ENCODE measurements around the gene DTD2.

DTD2 gene

DNA sequence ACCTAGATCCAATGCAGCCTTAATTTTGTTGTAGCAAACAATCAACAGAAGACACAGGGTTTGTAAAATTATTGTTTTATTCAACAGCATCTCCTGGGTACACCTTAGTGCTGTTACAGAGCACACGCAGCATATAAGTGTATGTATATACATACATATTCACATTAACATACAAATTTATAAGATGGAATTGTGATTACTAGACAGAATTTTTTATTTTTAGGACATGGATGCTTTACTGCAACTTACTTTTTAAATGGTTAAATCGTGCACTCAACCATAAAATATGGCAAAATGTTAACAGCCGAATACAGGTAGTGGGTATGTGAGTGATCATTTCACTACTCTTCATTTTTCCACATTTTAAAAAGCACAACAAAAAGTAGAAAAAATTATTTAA is 53.6 kb downstream of the DTD2 start:
- DNase-seq = no peak

DNA sequence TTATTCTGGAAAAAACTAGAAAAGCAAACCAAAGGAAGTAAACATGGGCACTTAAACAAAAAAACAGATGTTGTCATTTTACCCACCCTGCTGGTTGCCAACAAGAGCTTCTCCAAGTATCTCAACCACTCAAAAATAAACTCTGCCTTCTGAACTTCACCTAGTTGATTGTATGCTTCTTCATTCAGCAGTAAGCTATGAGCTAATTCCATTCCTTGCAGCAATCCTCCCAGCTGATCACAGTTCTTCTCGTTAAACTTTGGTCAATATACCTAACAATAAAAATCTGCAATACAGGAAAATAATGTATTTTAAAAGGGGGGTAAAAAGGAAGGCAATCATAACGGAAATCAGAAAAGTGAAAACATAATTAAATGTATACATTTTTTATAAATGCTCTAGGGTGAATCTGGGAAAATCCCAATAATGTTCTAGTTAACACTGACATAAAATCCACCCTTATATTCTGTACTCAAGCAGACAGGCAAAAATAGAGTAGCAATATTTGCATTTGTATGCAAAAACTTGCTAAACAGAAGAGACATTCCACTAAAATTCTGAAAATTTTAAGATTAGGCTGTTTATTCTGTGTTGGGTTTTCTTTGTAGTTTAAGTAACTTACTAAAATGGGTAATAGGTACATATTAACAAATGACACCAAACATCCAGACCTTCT is 54.4 kb downstream of the DTD2 start:
- no peak for DNase-seq

DNA sequence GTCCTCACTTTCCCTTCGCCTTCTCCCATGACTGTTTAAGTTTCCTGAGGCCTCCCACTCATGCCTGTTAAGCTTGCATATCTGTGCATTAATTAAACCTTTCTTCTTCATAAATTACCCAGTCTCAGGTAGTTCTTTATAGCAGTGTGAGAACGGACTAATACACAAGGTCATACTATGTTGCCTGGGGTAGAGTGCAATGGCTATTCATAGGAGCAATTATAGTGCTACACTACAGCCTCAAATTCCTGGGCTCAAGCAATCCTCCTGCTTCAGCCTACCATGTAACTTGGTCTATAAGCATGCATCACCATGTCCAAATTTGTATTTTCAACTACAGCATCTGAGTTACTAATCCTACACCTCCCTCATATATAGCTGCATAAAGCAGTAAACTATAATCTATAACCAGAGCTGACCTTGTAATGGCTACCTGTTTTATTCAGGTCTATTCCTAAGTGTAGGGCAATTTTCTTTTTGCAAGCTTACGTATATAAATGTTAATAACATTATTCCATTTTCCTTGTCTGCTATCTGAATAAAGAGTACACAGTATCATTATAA is 55.9 kb downstream of the DTD2 start:
- no peak for DNase-seq

DNA sequence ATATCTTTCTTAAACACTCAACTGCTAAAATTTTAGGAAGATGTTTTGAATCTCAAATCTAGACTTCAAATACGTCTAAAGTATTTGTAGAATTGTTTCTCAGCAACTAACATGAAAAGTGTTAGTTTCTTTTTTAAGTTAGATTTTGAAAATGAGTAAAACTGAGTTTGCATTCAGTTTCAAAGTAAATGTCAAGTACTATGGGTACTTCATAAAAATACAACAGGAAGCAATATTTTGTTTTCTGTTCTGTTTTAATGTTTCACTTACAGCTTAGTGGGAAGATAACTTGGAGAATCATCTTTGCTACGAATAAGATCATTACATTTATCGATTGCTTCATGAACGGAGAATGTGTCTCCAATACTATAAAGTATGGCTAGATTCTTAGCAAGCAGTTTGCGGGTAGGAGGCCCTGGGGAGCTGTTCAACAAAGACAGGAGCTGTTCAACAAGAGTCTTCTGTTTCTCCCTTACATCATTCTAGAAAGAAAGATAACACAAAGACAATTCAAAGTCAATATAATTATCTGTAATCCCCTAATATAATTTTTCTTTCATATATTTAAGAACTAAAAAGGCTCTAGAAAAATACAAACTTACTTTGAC is 57.2 kb downstream of the DTD2 start:
- no peak for DNase-seq
